ENCODE results near the gene ZBTB11.

GRCh38 chr3:101725890-101726275 is 49.0 kb upstream of the ZBTB11 start:
- TF ChIP-seq CTCF (IDR thresholded peaks at IDR 0.05) (no peak), POLR2A (IDR thresholded peaks at IDR 0.05) (no peak)
